Measurements from ENCODE around the gene GLRA3.

GLRA3 gene

GRCh38 chr4:174629265-174629664 lies 199.8 kb downstream of the GLRA3 start:
- no peaks in the 10 kb centered on the region for H3K36me3 ChIP-seq
- TF ChIP-seq CTCF (IDR thresholded peaks at IDR 0.05; ENCODE audit: low read depth, low read length), result no peak
- DNase-seq, result no peak
- no peaks in the 10 kb centered on the region for H3K27me3 ChIP-seq
- no peaks in the 10 kb centered on the region; the same call in 1 of the 2 replicates for H3K4me1 ChIP-seq
- H3K4me3 ChIP-seq (ENCODE audit: low read depth, low read length), result no peak overlapping the region
- no peaks in the 10 kb centered on the region for H3K9me3 ChIP-seq

DNA sequence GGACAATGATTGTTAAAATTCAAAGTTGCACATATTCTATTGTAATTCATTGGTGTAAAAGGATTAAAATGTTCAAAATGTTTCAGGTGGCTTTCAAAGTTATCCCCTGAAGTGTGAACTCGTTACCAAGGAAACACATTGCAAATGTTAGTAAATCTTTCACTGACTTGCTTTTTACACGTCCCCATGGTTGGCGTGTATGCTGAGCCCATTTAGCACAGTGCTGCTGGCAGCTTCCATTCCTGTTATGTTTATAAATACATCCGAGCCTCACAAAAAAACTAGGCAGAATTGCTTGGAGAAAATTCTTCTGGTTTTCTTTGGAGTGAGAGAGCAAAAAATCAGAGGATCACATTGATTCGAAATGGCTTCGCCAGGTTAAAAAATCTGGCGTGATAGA lies 200.9 kb downstream of the GLRA3 start:
- no peak overlapping the region for H3K4me3 ChIP-seq (ENCODE audit: low read depth, low read length)
- H3K4me1 ChIP-seq, result no peaks in the 10 kb centered on the region; the same call in 1 of the 2 replicates
- no peak for DNase-seq
- TF ChIP-seq CTCF (IDR thresholded peaks at IDR 0.05; ENCODE audit: low read depth, low read length), result no peak
- no peaks in the 10 kb centered on the region for H3K9me3 ChIP-seq
- H3K27me3 ChIP-seq, result no peaks in the 10 kb centered on the region
- no peaks in the 10 kb centered on the region for H3K36me3 ChIP-seq

- H3K9me3 ChIP-seq, result no peaks in the 10 kb centered on the region
- H3K27me3 ChIP-seq, result no peaks in the 10 kb centered on the region
- no peak for TF ChIP-seq CTCF (IDR thresholded peaks at IDR 0.05; ENCODE audit: low read depth, low read length)
- DNase-seq, result no peak
- H3K36me3 ChIP-seq, result no peaks in the 10 kb centered on the region
- H3K4me3 ChIP-seq (ENCODE audit: low read depth, low read length), result no peak overlapping the region
- H3K4me1 ChIP-seq, result no peaks in the 10 kb centered on the region; the same call in 1 of the 2 replicates
These were observed 201.6 kb downstream of the GLRA3 start for GRCh38 chr4:174627473-174627872.

GRCh38 chr4:174626342-174627008 lies 202.6 kb downstream of the GLRA3 start:
- H3K4me3 ChIP-seq (ENCODE audit: low read depth, low read length), result no peak overlapping the region
- H3K4me1 ChIP-seq, result no peaks in the 10 kb centered on the region
- TF ChIP-seq CTCF (IDR thresholded peaks at IDR 0.05; ENCODE audit: low read depth, low read length), result no peak
- H3K9me3 ChIP-seq, result no peaks in the 10 kb centered on the region
- DNase-seq, result no peak
- no peaks in the 10 kb centered on the region for H3K27me3 ChIP-seq
- H3K36me3 ChIP-seq, result no peaks in the 10 kb centered on the region

DNA sequence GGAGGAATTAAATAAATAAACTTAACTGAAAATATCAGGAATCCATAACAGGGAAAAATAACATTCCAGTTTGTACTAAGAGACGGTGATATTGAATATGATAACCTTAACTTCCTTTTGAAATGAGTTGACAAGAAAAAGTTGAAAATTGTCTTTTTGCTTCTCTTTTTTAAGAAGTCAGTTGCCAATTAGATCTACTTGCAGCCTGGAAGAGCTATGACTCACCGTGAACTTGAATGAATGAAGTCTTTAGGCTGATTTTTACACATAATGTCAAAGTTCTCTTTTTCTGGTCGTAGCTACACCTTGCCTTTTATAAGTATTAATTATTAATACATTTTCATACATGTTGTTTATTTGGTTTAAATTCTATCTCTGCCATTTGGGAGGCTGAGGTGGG lies 212.4 kb downstream of the GLRA3 start:
- H3K36me3 ChIP-seq, result no peaks in the 10 kb centered on the region
- H3K27me3 ChIP-seq, result no peaks in the 10 kb centered on the region
- no peak for TF ChIP-seq CTCF (IDR thresholded peaks at IDR 0.05; ENCODE audit: low read depth, low read length)
- H3K4me3 ChIP-seq (ENCODE audit: low read depth, low read length), result no peak overlapping the region
- H3K4me1 ChIP-seq, result peaks cover 5% of the 10 kb centered on the region; the same call in 1 of the 2 replicates
- H3K9me3 ChIP-seq, result no peaks in the 10 kb centered on the region
- DNase-seq, result no peak

DNA sequence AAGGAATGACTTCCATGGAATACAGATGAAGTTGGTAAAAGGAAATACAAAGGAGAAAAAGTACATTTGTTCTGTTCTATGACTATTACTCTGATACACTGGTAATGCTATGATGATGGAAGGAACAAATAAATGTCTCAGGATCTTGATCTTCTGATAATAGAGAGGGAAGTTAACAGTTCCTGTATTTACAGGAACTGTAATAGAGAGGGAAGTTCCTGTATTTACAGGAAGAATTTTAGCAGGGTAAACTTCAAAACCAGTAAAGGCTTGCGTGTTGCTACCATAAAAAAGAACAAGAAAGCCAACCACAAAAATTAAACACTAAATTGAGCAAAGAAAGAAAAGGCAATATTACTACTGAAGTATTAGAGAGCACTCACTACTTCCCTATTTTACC lies 215.1 kb downstream of the GLRA3 start:
- Histone ChIP-seq H3K9me3 (no peaks in the 10 kb centered on the region), H3K4me3 (ENCODE audit: low read depth, low read length) (no peak overlapping the region), H3K27me3 (no peaks in the 10 kb centered on the region), H3K4me1 (peaks cover 5% of the 10 kb centered on the region; the same call in 1 of the 2 replicates), H3K36me3 (no peaks in the 10 kb centered on the region)
- no peak for TF ChIP-seq CTCF (IDR thresholded peaks at IDR 0.05; ENCODE audit: low read depth, low read length)
- no peak for DNase-seq
